Measurements from ENCODE around the gene MRPS34.

The MRPS34 gene

DNA sequence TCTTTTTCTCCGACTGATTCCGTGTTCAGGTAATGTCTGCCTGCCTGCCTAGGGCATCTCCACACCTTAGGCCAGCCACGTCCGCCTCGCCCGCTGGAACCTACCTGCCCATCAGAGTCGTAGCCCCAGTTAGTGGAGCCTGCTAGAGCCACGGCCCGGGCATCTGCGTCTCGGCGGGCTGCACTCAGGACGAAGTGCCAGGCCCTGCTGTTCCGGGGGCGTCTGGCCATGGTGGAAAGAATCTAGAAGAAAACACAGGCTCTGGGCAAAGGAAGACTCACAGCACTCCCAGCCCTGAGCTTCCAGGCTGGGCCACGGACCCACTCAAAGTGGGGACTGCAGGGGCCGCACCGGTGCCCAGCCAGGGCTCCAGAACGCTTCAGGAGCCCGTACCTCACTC lies 8.3 kb upstream of the MRPS34 start:
- DNase-seq = no peak

DNA sequence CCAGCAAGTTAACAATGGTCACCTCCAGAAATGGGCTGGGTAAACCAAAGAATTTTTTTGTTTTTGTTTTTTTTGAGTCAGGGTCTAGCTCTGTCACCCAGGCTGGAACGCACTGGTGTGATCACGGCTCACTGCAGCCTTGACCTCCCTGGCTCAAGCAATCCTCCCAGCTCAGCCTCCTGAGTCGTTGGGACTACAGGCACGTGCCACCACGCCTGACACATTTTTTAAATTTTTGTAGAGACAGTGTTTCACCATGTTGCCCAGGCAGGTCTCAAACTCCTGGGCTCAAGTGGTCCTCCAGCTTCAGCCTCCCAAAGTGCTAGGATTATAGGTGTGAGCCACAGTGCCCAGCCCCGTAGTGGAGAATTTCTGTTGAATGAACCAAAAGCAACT lies 7.7 kb upstream of the MRPS34 start:
- DNase-seq = no peak

DNA sequence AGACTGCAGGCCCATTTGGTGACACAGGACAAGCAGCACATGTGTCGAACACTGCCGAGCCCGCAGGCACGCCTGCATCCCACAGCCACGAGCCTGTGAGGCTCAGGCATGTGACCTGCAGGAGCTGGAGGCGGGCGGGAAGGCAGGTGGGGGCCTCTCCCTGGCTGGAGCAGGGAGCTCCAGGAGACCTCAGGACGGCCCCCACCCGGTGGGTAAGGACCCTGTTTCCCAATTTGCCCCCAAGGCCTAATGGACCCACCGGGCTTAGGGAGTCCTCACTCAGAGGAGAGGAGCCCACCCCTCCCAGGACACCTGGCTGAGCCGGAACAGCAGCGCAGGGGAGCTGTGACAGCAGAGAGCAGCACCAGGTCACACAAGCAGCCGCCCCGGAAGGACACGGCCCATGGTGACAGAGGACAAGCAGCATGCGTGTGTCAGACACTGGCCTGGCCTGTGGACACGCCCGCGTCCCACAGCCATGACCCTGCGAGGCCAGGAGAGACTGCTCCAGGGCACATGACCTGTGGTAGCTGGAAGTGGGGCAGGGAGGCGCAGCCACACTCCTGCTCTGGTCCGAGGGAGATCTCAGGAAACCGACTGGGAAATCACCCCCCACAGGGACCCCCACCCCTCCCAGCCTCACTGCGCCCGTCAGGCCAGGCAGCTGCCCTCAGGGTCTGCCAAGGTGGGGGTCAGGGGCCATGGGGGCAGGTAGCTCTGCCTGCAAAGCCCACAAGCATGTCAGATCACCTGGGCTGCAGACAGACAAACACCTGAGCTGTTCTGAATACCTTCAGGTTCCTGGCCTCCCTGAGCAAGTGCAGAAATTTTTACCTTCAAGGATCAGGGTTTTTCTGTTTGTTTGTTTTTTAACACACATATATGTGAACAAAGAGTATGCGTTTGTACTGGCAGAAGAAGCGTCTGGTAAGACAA lies 7.1 kb upstream of the MRPS34 start:
- no peak for DNase-seq

DNA sequence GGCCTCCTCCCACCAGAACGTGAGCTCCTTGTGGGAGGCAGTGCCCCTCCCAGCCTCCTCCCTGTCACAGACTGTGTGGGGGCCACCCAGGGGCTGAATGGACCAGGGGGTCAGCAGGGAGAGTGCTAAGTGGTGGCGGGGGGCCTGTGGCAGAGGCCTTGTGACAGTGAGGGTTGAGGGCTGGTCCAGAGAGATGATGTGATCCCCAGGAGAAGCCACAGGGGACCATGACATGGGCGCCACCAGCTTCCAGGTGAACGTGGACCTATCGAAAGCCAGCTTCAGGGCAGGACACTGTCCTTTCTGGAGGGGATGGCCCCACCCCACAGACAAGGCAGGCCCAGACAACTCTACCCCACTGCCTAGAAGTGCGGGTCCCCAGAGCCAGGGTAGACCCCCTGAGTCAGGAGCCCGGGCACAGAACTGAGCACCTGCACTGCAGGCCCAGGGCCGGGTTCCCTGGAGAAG lies 6.3 kb upstream of the MRPS34 start:
- no peak for DNase-seq

DNA sequence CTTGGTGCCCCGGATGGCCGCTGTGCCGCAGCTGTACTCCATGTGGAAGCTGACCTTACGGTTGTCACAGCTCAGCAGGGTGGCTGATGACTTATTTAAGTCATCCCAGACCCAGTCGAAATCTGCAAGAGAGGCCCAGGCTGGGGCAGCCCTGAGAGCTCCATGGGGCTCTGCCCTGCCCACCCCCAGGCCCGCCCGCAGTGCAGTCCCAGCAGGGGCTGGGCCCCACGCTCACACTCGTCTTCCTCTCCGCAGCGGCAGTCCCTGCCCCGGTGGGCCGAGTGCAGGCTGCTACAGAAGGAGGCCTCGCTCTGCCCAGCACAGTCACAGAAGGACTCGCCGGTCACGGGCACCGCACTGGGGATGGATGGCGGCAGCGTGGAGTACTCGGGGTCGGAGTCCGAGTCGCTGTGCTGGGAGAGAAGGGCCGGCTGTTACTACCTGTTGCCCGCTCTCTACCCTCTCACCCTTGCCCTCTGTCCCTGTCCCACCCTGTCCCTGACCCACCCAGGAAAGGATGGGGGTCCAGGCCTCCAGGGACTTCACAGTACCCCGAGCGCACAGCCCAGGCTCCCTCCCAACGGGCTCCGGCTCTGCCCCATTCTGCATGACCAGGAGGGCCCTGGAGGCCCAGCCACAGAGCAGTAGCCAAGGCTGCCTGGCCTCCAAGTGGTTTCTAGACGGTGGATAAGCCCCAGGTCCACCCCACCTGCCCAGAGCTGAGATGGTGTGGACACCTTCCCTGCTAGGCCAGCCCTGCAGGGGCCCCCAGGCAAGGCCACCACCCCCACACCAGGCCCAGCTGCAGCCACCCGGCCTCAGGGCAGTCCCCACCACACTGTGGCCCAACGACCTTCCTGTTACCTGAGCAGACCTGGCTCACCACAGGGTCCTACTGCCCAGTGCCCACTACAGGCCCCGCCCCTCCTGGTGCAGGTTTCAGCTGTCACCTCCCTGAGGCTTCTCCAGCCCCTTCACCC lies 5.6 kb upstream of the MRPS34 start:
- no peak for DNase-seq

DNA sequence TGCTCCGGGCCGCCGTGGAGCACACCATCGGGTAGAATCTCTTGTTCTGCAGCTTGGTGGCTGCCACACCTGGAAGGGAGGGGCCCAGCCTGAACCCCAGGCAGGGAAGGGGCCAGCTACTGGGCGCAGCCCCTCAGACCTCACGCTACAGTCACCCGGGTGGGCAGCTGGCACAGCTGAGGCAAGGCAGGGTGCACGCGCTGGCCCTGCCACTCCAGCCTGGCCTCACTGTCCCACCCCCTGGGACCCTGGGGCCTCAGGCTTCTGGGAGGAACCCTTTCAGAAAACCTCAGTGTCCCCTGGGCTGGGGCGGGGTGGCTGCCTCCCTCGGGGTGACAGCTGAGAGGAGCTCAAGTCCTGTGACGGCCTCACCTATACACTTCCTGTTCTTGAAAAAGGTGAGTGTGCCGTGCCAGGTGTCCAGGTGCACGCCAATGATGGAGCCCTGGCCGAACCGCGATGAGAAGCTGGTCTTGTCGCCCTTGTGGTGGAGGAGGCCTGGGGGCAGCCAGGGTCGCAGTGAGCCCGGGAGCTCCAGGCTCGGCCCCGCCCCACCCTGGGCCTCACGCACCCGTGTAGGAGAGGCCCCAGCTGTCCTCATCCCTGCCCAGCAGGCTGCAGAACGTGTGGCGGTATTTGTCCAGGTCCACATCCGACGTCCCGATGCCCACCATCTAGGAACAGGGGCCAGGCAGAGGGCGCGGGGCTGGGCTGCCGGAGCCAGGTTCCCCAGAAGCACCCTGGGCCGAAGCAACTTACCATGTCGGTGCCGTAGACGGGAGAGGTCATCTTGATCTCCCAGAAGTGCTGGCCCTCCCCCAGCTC lies 4.7 kb upstream of the MRPS34 start:
- no peak for DNase-seq

DNA sequence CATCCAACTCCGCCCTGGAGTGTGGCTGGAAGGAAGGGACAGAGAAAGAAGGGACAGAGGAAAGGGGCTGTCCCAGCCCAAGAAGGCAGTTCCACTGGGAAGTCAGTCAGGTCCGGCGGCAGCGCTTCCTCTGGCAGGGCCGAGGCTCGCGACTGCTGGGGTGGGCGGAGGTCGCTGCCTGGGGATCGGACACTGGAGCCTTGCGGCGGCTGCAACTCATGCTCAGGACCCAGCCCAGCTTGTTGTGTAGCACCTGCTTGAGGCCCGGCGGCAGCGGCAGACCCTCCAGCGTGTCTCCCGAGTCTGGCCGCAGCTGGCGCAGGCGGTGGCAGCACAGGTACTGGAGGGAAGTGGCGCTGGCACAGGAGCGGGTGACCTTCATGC lies 4.0 kb upstream of the MRPS34 start:
- no peak for DNase-seq

DNA sequence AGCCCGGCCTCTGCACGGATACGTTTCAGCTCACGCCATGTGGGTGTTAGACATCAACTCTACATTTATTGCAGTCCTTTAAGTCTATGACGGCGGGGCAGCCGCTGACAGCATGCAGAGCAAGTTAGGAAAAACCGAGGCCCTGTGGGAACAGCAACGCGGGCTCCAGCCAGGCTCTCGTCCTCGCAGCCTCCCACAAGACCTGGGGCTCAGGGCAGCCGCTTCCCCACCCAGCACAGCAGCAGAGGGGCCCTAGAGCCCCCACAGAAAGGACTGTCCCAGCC lies 3.7 kb upstream of the MRPS34 start:
- DNase-seq = no peak

DNA sequence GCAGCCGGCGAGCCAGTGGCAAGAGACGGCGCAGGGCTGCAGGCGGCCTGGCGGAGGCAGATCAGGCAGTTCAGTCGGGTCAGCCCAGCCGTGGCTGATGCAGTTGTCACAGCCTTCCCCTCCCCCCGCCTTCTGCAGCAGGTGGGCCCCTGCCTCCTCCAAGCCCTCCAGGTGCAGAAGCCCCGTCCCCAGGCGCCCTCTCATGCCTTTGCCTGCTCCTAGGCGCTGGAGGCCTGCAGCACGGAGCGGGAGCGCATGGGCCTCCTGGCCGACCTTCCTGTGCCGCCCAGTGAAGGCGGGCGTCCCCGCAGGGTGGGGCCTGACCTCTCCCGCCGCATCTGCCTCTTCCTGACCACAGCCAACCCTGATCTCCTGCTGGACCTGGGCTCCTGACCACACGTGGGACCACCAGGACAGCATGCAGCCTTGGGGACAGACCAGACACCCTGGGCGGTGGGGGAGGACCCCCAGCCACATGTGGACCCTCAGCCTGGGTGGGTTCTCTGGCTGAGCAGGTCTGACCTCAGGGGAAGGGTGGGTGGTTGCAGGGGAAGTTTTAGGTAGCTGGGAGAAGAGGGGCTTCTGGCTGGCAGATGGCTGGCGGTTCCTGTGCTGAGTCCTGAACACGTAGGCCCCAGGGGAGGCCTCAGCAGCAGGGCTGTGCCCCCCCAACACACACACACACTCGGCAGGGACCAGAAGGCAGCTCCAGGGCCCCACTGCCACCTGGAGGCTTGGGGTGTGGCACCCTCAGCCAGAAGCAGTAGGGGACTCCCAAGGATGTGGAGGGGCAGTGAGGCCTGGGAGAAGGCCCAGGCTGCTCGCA lies 3.1 kb upstream of the MRPS34 start:
- no peak for DNase-seq

DNA sequence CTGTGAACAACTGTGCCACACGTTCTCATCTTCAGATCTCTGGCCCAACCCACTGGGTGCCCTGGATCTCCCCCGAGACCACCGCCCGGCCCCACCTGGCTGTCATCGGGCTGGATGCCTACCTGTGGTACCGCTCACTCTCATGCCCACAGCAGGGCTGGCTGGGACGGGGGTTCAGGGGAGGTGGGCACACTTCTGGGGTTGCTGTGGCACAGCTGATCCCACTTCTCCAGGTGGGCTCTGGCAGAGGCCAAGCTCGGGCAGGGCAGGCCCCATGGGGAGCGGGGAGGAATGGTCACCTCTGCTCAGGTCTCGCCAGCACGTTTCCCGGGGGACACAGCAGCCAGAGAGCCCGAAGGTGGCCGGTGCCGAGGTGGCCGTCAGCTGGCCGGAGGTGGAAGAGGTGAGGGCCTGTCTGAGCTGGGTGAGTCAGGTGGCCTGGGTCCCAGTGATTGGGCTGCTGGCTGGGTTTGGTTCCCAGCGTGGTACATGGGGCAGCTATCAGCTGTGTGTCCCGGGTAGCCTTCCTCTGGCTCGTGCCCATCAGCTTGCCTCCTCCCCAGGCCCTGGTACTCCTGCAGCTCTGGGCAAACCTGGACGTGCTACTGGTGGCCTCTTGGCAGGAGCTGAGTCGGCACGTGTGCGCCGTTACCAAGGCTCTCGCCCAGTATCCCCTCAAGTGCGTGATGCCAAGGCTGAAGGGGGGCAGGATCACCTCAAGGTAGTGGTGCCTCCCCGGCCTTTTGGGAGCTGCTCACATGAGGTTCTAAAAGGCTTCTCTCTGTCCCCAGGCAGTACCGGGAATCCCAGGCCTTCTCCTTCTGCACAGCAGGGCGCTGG lies 2.3 kb upstream of the MRPS34 start:
- no peak for DNase-seq

DNA sequence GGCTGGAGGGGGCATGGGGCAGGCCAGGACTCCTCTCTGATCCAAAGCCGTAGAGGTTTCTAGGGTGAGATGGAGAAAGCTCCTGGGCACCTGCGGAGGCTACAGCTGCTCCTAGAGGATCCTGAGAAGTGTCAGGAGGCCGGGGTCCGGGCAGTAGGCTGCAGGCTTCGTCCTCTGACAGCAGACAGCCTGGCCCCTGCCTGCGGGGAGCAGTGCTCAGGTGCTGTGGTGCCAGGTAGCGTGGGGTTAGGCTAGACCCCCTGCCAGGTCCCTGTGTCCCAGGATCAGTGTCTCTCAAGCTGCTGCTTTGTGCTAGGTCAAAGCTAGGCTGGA lies 1.5 kb upstream of the MRPS34 start:
- no peak for DNase-seq

DNA sequence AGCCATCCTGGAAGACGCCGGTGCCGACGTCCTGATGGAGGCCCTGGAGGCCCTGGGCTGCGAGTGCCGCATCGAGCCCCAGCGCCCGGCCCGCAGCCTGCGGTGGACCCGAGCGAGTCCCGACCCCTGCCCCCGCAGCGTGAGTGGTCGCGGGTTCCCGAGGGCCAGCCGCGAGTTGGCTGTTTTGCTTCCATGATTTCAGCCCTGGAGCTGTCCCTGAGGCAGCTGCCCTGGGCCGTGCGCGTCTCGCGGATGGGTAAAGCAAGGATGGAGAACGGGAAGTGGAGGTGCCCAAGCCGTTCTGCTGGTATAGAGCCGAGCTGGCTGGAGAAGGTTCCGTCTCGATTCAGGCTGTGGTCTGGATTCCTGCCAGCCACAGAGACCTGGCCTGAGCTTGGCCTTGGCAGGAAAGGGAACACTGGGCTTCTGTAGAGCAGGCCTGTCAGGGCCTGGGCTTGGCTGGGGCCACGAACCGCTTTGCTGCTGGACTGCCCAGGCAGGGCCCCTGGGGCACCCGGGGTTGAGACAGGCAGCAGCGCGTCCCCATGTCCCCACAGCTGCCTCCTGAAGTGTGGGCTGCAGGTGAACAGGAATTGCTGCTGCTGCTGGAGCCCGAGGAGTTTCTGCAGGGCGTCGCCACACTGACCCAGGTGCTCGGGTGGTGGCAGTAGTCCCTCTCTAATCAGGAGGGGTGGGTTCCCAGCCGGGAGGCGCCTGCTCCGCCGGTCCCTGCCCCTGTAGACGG lies 941 bp upstream of the MRPS34 start:
- peak in 1 of 2 donors; percentile 39 for DNase-seq

DNA sequence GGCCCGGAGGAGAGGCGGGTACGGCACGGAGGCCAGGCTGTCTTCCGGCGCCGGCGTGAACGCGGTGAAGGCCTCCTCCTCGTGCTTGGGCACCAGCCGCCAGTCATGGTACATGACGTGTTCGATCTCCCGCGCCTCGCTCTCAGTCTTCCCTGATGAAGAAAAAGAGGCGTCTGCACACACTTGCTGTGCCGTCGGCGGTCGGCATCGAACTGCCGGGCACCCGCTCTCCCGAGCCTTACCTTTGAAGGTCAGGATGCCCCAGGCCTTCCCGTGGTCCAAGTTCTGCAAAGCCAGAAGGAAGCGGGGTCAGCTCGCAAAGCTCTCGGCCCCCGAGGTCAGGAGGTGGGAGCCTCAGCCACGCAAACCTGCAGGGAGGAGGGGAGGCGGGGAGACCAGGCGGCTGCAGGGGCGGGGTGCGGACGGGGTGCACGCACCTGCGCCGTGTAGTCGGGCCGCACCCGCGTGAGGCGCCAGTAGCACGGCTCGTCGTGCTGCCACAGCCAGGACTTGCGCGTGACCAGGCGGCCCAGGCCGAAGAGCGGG lies 499 bp downstream of the MRPS34 start, which contains the start of gene EME2:
Gene EME2, plus strand, starts transcription at position 449 of the 546 bp plus-strand sequence. CDS start 418 bp downstream, outside the sequence.
- peak; percentile 63 to 65 for DNase-seq

DNA sequence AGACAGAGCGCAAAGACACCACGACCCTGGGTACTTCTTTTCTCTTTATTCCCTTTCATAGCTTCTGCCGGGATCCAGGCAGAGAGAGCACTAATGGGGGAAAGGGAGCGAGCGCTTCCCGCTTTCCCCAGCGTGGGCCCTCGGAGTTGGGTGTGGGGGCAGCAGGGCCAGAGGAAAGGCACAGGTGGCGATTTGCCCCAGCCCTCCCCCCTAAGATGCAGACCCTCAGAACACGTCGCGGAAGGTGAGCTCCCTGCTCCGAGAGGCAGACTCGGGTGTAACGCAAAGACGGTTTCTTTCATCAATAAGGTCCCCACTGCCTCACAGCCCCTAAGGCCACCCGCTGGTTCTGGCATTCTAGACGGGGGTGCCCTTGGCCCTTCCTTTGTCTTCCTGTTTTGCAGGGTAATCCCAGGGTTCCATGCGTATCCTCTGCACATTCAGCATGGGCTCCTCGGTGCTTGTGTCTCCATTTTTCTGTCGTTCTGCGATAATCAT lies 1.0 kb downstream of the MRPS34 start:
- no peak for DNase-seq

DNA sequence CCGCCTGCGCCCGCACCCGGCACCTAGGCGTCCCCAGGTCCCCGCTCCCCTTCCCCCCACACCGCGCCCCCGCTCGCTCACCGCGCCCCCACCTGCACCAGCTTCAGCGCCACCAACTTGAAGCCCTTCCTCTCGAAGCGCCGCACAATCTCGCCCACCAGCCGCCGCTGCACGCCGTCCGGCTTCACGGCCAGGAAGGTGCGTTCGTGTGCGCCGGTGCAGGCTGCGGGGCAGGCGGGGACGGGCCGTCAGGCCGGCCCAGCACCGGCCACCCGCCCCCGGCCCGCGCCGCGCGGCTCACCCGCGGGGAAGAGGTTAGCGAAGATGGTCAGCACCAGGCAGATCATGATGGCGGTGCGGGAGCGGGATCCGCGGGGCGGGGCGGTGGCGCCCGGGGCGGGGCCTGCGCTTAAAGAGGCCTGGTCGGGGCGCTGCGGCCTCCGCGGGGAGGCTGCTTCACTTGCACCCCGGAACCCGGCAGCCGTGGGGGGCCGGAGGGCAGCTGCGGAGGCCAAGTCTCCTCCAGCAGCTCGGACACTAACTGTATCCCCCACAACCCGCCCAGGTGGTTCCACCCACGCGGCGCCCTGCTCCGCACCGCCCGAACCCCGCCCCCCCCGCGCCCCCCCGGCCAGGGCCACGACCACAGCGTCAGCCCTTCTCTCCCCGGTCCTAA lies 1.6 kb downstream of the MRPS34 start, which contains the start of gene NME3:
Gene NME3, minus strand, starts transcription at position 356 of the 676 bp plus-strand sequence. Its CDS starts 9 bp downstream, at position 347.
- DNase-seq = peak; percentile 85 to 89

DNA sequence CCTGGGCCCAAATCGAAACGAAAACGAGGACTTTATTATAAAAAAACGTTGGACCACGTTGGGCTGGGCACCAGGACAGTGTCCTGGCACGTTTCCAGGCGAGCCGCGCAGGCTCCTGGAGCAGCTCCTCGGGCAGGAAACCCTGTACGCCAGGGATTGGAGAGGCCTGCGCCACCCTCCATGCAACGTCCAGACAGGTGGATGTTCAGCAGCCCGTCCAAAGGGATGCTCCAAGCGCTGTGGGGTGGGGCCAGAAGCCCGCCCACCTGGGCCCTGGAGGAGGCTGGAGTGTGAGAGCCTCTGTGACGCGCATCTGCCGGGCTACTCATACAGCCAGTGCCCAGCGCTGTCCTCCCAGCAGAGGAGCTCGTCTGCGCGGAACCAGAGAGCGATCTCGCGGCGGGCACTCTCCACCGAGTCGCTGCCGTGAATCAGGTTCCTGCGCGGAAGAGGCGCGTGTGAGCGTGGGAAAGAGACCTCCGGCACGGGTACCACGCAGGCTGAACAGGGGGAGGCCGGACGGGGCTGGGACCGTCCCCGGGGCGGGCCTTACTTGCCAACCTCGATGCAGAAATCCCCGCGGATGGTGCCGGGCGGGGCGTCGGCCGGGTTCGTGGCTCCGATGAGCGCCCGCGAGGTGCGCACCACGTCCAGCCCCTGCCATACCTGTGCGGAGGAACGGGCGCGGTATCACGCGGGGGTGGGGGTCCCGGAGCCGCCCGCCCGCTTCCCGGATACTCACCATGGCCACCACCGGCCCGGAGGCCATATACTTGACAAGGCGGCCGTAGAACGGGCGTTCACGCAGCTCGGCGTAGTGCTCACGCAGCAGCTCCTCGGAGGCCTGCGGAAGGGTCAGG lies 2.4 kb downstream of the MRPS34 start:
- DNase-seq = peak; percentile 62 to 69

DNA sequence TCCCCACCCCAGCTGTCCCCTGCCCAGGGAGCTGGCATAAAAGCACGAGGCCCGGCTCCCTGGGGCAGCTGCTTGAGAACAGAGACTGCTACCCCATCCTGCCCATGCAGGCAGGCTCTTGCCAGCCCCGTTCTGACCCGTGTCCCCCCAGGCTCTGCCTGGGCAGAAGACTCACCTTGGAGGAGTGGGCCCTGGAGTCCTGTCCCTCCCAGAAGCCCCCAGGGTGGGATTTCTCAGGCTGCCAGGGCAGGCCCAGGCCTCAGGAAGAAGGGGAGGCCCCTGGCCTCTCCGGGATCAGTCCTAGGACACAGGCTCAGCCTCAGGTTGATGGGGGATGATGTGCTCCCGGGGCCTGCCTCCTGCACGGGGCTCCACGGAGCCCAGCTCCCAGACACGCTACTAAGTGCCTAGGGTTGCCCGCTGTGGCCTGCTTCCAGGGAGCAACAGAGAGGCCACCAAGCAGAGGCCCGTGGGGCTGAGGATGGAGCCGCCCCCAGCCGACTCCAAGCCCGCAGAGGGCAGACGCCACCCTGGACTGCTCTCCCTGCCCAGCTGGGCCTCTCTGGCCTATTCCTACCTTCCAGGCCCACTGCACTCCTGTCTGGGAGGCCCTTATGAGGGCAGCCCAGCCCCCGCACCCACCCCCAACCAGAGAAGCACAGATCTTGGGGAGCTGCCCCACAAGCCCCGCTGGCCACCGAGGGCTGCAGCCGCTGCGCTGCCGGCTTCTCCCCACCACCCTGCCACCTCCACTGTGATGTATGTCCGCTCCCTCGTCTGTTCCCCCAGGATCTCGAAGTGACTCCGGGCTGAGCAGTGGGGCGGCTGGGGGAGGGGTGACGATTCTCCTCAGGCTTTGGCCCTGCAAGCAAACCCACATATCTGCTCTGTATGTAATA lies 3.3 kb downstream of the MRPS34 start:
- DNase-seq = no peak
